GM18511 (cell line): ENCODE data around the gene SCAF1.

Experiments
- ATAC-seq: cut with Tn5 transposase; IDR thresholded peaks from one replicate; pipeline ENCODE4 v1.9.1; 2021; ENCODE audit warnings: mild to moderate bottlenecking, moderate library complexity; ENCODE audit not compliant: unreplicated experiment

SCAF1 gene

GRCh38 chr19:49682274-49682673 lies 40.3 kb downstream of the SCAF1 start:
- no peak for ATAC-seq

- ATAC-seq: no peak
These were observed 41.8 kb downstream of the SCAF1 start for GRCh38 chr19:49683814-49684250.

- ATAC-seq: no peak
These were observed 42.4 kb downstream of the SCAF1 start for GRCh38 chr19:49684251-49684982.

GRCh38 chr19:49684983-49685553 lies 43.1 kb downstream of the SCAF1 start:
- no peak for ATAC-seq

- no peak for ATAC-seq
These were observed 43.9 kb downstream of the SCAF1 start for GRCh38 chr19:49685845-49686332.

- ATAC-seq: no peak
These were observed 44.6 kb downstream of the SCAF1 start for GRCh38 chr19:49686503-49687088.

- no peak for ATAC-seq
These were observed 45.1 kb downstream of the SCAF1 start for GRCh38 chr19:49687150-49687549.

GRCh38 chr19:49687566-49688316 lies 45.7 kb downstream of the SCAF1 start:
- ATAC-seq: no peak

GRCh38 chr19:49688531-49689132 lies 46.6 kb downstream of the SCAF1 start:
- ATAC-seq: no peak

GRCh38 chr19:49689133-49690078 lies 47.4 kb downstream of the SCAF1 start, which contains the start of gene ADM5:
TSS of gene ADM5 (plus strand) at chr19:49689594. CDS start at chr19:49689838, 244 bp downstream.
- ATAC-seq: no peak

GRCh38 chr19:49690079-49690655 lies 48.2 kb downstream of the SCAF1 start:
- no peak for ATAC-seq

- no peak for ATAC-seq
These were observed 48.7 kb downstream of the SCAF1 start, which contains the start of gene CPT1C for GRCh38 chr19:49690656-49691242. TSS of gene CPT1C (plus strand) at chr19:49691116. CDS start at chr19:49692253, 1,137 bp downstream.

- ATAC-seq: no peak
These were observed 49.5 kb downstream of the SCAF1 start for GRCh38 chr19:49691243-49692146.

GRCh38 chr19:49692147-49692506 lies 50.1 kb downstream of the SCAF1 start:
- no peak for ATAC-seq

GRCh38 chr19:49696115-49696514 lies 54.1 kb downstream of the SCAF1 start:
- ATAC-seq: no peak

- ATAC-seq: no peak
These were observed 54.9 kb downstream of the SCAF1 start for GRCh38 chr19:49696865-49697264.

GRCh38 chr19:49699364-49699763 lies 57.4 kb downstream of the SCAF1 start:
- ATAC-seq: no peak

- no peak for ATAC-seq
These were observed 58.6 kb downstream of the SCAF1 start for GRCh38 chr19:49700563-49700962.
